Neutrophil (primary cell): ENCODE measurements around the gene ITGA4.
A peak's percentile ranks its signal among the peaks of the same experiment; 100 is the strongest.

Experiments used
- H3K27ac ChIP-seq: fragments of 200-600 bp; sonication (generic); 2 replicates; pipeline ENCODE4 v1.5.1; 2016; ENCODE audit warnings: mild to moderate bottlenecking, moderate library complexity
- H3K27me3 ChIP-seq: fragments of 200-600 bp; sonication (generic); 2 replicates; pipeline ENCODE4 v1.6.0; 2016; ENCODE audit warnings: mild to moderate bottlenecking
- H3K36me3 ChIP-seq: fragments of 200-600 bp; sonication (generic); 2 replicates; pipeline ENCODE4 v1.5.1; 2017
- H3K4me1 ChIP-seq, 2 experiments: fragments of 200-600 bp in 1 of 2; sonication (generic) in 1 of 2; 1 replicate in 1 of 2; 2 replicates in 1 of 2; pipeline versions ENCODE4 v1.5.1 to v1.6.1; 2013 to 2016; ENCODE audit warnings: low read depth in 1 of 2, low read length in 1 of 2, mild to moderate bottlenecking in 1 of 2, moderate library complexity in 1 of 2; ENCODE audit not compliant: control insufficient read depth in 1 of 2, insufficient read depth in 1 of 2
- H3K4me3 ChIP-seq, 2 experiments: fragments of 200-600 bp in 1 of 2; sonication (generic) in 1 of 2; 1 replicate in 1 of 2; 2 replicates in 1 of 2; pipeline ENCODE4 v1.5.1; 2013 to 2016; ENCODE audit warnings: low read depth in 1 of 2, low read length in 1 of 2, mild to moderate bottlenecking in 1 of 2, moderate library complexity in 1 of 2
- H3K9me3 ChIP-seq: fragments of 200-600 bp; sonication (generic); 2 replicates; pipeline ENCODE4 v1.5.1; 2016
- CTCF ChIP-seq: fragments of 200-600 bp; sonication (generic); IDR thresholded peaks from 2 replicates; pipeline ENCODE4 v1.5.1; 2016; ENCODE audit warnings: antibody characterized with exemption

Gene ITGA4

GRCh38 chr2:181461056-181461997, 4.1 kb downstream of the ITGA4 start:
- TF ChIP-seq CTCF = no peak
- H3K9me3 ChIP-seq = no peaks in the 10 kb centered on the region
- H3K4me3 ChIP-seq = peak overlapping the region in 1 of 2 experiments; percentile 39
- H3K4me1 ChIP-seq = peaks cover 63 to 78% of the 10 kb centered on the region in 2 experiments
- peak overlapping the region; percentile 51 for H3K27ac ChIP-seq
- H3K27me3 ChIP-seq = no peaks in the 10 kb centered on the region
- H3K36me3 ChIP-seq = no peaks in the 10 kb centered on the region

- H3K27me3 ChIP-seq = no peaks in the 10 kb centered on the region
- peak overlapping the region; percentile 23 for H3K27ac ChIP-seq
- no peak for TF ChIP-seq CTCF
- H3K4me3 ChIP-seq = peak overlapping the region in 1 of 2 experiments; percentile 39
- H3K36me3 ChIP-seq = no peaks in the 10 kb centered on the region
- no peaks in the 10 kb centered on the region for H3K9me3 ChIP-seq
- H3K4me1 ChIP-seq = peaks cover 60 to 80% of the 10 kb centered on the region in 2 experiments
Observed at GRCh38 chr2:181462033-181462432, 4.8 kb downstream of the ITGA4 start.

GRCh38 chr2:181463588-181463987, 6.4 kb downstream of the ITGA4 start:
- H3K36me3 ChIP-seq = no peaks in the 10 kb centered on the region
- H3K27me3 ChIP-seq = no peaks in the 10 kb centered on the region
- H3K4me3 ChIP-seq = no peak overlapping the region
- TF ChIP-seq CTCF = no peak
- H3K27ac ChIP-seq = peak overlapping the region; percentile 49
- H3K9me3 ChIP-seq = no peaks in the 10 kb centered on the region
- H3K4me1 ChIP-seq = peaks cover 56 to 80% of the 10 kb centered on the region in 2 experiments

- Histone ChIP-seq H3K9me3 (no peaks in the 10 kb centered on the region), H3K36me3 (no peaks in the 10 kb centered on the region), H3K27me3 (no peaks in the 10 kb centered on the region), H3K4me1 (peaks cover 42 to 66% of the 10 kb centered on the region in 2 experiments), H3K27ac (no peak overlapping the region), H3K4me3 (no peak overlapping the region)
- no peak for TF ChIP-seq CTCF
Observed at GRCh38 chr2:181464966-181465365, 7.8 kb downstream of the ITGA4 start.

- no peaks in the 10 kb centered on the region for H3K27me3 ChIP-seq
- H3K4me3 ChIP-seq = no peak overlapping the region
- no peak for TF ChIP-seq CTCF
- H3K27ac ChIP-seq = peak overlapping the region; percentile 19
- H3K9me3 ChIP-seq = no peaks in the 10 kb centered on the region
- H3K36me3 ChIP-seq = no peaks in the 10 kb centered on the region
- H3K4me1 ChIP-seq = peaks cover 34 to 58% of the 10 kb centered on the region in 2 experiments
Observed at GRCh38 chr2:181465676-181466375, 8.6 kb downstream of the ITGA4 start.
